Activated T-helper 2 cell treated with anti-CD3 and anti-CD28 coated beads, Interferon-gamma antibody, Interleukin-2, Interleukin-4, amounts not matched to agents 10 μg/mL and 5 μg/mL and 100 μg/mL, durations not matched to agents 14 hours and 24 hours and 36 hours (primary cell): ENCODE data around the gene SDSL. TPM values are rescaled to one million over a fixed set of nuclear protein-coding genes. Genes with fewer than 3 reads are reported as not detected.

Experiments
- DNase-seq: peaks from one replicate; pipeline ENCODE4 v3.0.0; 2021; ENCODE audit warnings: low spot score
- H3K27ac Mint-ChIP-seq: one replicate; pipeline ENCODE4 v1.8.0; 2021; ENCODE audit warnings: mixed read lengths
- H3K27me3 Mint-ChIP-seq: one replicate; pipeline ENCODE4 v1.8.0; 2021; ENCODE audit warnings: low read depth, mixed read lengths
- H3K36me3 Mint-ChIP-seq: one replicate; pipeline ENCODE4 v1.8.0; 2021; ENCODE audit warnings: low read depth, mixed read lengths
- H3K4me1 Mint-ChIP-seq: one replicate; pipeline ENCODE4 v1.8.0; 2021; ENCODE audit warnings: low read depth, mixed read lengths
- H3K4me3 Mint-ChIP-seq: one replicate; pipeline ENCODE4 v1.8.0; 2021; ENCODE audit warnings: low read depth, mild to moderate bottlenecking, moderate library complexity, mixed read lengths
- H3K9me3 Mint-ChIP-seq: one replicate; pipeline ENCODE4 v1.8.0; 2021; ENCODE audit warnings: mixed read lengths
- intact Hi-C: fragments of 100-400 bp; cut with micrococcal nuclease; formaldehyde crosslinking; loops from one replicate; pipeline ENCODE4 v1.15.1; 2023
- total RNA-seq: library from RNA; stranded (reverse); gene quantifications from 2 replicates; pipeline ENCODE4 v1.2.3, GENCODE V29; 2022

Gene SDSL
- total RNA-seq, 1 donor from 2014 or later: 0.46 TPM

DNA sequence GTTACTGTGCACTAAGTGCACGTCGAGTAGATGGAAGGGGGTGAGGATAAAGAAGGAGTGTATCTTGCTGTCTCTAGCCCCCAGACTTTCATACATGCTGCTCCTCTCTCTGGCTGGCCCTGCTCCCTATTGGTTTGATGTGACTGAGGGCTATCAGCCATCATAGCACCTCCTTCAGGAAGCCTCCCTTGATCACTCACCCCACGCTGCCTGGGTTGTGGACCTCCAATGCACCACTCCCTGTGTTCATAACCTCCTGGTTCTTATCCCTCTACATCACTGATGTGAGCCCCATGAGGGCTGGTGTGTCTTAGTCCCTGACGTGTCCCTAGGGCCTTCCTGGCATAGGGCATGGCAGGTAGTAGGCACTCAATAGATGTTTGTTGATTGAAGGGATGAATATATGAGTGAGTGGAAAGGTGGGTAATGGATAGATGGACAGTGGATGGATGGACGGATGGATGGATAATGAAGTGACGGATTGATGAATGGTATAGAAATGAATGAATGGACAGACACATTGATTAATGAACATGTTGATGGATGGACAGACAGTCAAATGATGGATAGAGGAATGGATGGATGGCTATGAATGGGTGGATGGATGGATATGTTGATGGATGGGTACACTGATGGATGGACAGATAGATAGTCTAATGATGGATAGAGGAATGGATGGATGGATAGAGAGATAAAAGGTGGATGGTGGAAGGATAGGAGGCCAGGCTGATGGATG is 15.0 kb downstream of the SDSL start:
- H3K27ac Mint-ChIP-seq: no peak overlapping the region
- no peak for DNase-seq
- H3K27me3 Mint-ChIP-seq: no peaks in the 10 kb centered on the region
- no peaks in the 10 kb centered on the region for H3K9me3 Mint-ChIP-seq
- no peaks in the 10 kb centered on the region for H3K4me1 Mint-ChIP-seq
- intact Hi-C loops: no loop called here
- H3K36me3 Mint-ChIP-seq: no peaks in the 10 kb centered on the region
- no peak overlapping the region for H3K4me3 Mint-ChIP-seq

DNA sequence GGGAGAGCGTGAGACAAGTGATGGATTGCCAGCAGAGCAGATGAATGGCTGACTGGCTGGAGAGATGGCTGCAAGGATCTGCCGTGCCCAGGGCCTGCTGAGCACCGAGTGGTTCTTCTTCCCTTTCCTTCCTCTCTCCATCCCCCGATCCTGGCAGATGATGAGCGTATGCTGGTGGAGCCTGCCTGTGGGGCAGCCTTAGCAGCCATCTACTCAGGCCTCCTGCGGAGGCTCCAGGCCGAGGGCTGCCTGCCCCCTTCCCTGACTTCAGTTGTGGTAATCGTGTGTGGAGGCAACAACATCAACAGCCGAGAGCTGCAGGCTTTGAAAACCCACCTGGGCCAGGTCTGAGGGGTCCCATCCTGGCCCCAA is 15.5 kb downstream of the SDSL start:
- Mint-ChIP-seq H3K27ac (no peak overlapping the region), H3K9me3 (no peaks in the 10 kb centered on the region), H3K4me1 (no peaks in the 10 kb centered on the region), H3K36me3 (no peaks in the 10 kb centered on the region), H3K27me3 (no peaks in the 10 kb centered on the region), H3K4me3 (no peak overlapping the region)
- intact Hi-C loops: no loop called here
- no peak for DNase-seq

DNA sequence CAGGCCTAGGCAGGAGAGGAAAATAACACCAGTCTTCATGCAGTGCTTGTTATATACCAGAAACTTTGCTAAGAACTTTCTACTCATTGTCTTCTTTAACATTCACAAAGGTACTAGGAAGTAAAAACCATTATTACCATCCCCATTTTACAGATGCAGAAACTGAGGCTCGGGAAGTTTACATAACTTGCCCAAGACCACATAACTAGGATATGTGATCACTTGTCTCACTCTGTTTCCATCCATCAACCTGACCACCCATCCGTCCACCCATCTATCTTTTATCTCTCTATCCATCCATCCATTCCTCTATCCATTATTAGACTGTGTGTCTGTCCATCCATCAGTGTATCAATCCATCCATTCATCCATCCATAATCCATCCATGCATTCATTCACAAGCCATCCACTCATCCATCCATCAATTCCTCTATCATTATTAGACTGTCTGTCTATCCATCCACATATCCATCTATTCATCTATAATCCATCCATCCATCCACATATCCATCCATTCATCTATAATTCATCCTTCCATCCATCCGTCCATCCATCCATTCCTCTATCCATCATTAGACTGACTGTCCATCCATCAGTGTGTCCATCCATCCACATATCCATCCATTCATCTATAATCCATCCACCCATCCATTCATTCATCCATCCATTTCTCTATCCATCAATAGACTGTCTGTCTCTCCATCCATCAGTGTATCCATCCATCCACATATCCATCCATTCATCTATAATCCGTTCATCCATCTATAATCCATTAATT is 16.5 kb downstream of the SDSL start:
- intact Hi-C loops: no loop called here
- no peaks in the 10 kb centered on the region for H3K36me3 Mint-ChIP-seq
- DNase-seq: no peak
- no peaks in the 10 kb centered on the region for H3K4me1 Mint-ChIP-seq
- H3K27me3 Mint-ChIP-seq: no peaks in the 10 kb centered on the region
- H3K27ac Mint-ChIP-seq: no peak overlapping the region
- no peaks in the 10 kb centered on the region for H3K9me3 Mint-ChIP-seq
- H3K4me3 Mint-ChIP-seq: no peak overlapping the region

GRCh38 chr12:113439301-113439597 is 17.1 kb downstream of the SDSL start:
- Mint-ChIP-seq H3K36me3 (no peaks in the 10 kb centered on the region), H3K4me3 (no peak overlapping the region), H3K27me3 (no peaks in the 10 kb centered on the region), H3K27ac (no peak overlapping the region), H3K9me3 (no peaks in the 10 kb centered on the region), H3K4me1 (no peaks in the 10 kb centered on the region)
- intact Hi-C loops: no loop called here
- DNase-seq: no peak

GRCh38 chr12:113439606-113440030 is 17.4 kb downstream of the SDSL start:
- no peak for DNase-seq
- Mint-ChIP-seq H3K27me3 (no peaks in the 10 kb centered on the region), H3K36me3 (no peaks in the 10 kb centered on the region), H3K4me1 (no peaks in the 10 kb centered on the region), H3K9me3 (no peaks in the 10 kb centered on the region), H3K4me3 (no peak overlapping the region), H3K27ac (no peak overlapping the region)
- intact Hi-C loops: no loop called here

- H3K27me3 Mint-ChIP-seq: no peaks in the 10 kb centered on the region
- H3K36me3 Mint-ChIP-seq: no peaks in the 10 kb centered on the region
- no peaks in the 10 kb centered on the region for H3K9me3 Mint-ChIP-seq
- H3K4me3 Mint-ChIP-seq: no peak overlapping the region
- no peak overlapping the region for H3K27ac Mint-ChIP-seq
- no peak for DNase-seq
- no peaks in the 10 kb centered on the region for H3K4me1 Mint-ChIP-seq
- intact Hi-C loops: no loop called here
Measured at GRCh38 chr12:113440336-113440735, 18.2 kb downstream of the SDSL start.

- Mint-ChIP-seq H3K27ac (no peak overlapping the region), H3K4me3 (no peak overlapping the region), H3K36me3 (no peaks in the 10 kb centered on the region), H3K27me3 (peaks cover 2% of the 10 kb centered on the region), H3K4me1 (no peaks in the 10 kb centered on the region), H3K9me3 (no peaks in the 10 kb centered on the region)
- no peak for DNase-seq
- intact Hi-C loops: no loop called here
Measured at GRCh38 chr12:113440947-113441782, 19.0 kb downstream of the SDSL start.

GRCh38 chr12:113443030-113443539 is 20.9 kb downstream of the SDSL start:
- no peak for DNase-seq
- Mint-ChIP-seq H3K9me3 (no peaks in the 10 kb centered on the region), H3K36me3 (no peaks in the 10 kb centered on the region), H3K27me3 (peaks cover 2% of the 10 kb centered on the region), H3K4me3 (no peak overlapping the region), H3K4me1 (no peaks in the 10 kb centered on the region), H3K27ac (no peak overlapping the region)
- intact Hi-C loops: no loop called here

- intact Hi-C loops: no loop called here
- Mint-ChIP-seq H3K9me3 (no peaks in the 10 kb centered on the region), H3K27ac (no peak overlapping the region), H3K27me3 (peaks cover 9% of the 10 kb centered on the region), H3K4me3 (no peak overlapping the region), H3K36me3 (no peaks in the 10 kb centered on the region), H3K4me1 (no peaks in the 10 kb centered on the region)
- no peak for DNase-seq
Measured at GRCh38 chr12:113445544-113446171, 23.5 kb downstream of the SDSL start.

DNA sequence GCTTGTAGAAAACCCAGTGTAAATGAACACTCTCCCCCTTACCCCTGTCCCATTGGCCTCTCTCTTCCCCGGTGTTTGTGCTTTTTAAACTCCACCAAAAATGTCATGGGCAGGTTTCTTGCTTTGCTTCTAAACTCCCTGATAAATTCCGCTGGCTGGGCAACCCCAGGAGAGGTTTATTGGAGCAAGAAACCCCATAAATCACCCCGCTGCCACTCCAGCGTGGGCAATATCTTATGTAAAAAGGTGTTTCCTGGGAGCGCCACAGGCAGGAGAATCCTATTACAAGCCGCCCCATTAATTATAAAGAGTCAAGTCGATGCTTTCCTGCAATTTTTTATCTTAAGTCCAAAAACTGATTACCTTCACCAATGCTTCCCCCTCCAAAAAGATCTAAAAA is 26.7 kb downstream of the SDSL start:
- H3K27me3 Mint-ChIP-seq: peaks cover 9% of the 10 kb centered on the region
- no peak overlapping the region for H3K4me3 Mint-ChIP-seq
- H3K27ac Mint-ChIP-seq: no peak overlapping the region
- DNase-seq: no peak
- H3K9me3 Mint-ChIP-seq: no peaks in the 10 kb centered on the region
- H3K4me1 Mint-ChIP-seq: no peaks in the 10 kb centered on the region
- intact Hi-C loops: no loop called here
- H3K36me3 Mint-ChIP-seq: no peaks in the 10 kb centered on the region

DNA sequence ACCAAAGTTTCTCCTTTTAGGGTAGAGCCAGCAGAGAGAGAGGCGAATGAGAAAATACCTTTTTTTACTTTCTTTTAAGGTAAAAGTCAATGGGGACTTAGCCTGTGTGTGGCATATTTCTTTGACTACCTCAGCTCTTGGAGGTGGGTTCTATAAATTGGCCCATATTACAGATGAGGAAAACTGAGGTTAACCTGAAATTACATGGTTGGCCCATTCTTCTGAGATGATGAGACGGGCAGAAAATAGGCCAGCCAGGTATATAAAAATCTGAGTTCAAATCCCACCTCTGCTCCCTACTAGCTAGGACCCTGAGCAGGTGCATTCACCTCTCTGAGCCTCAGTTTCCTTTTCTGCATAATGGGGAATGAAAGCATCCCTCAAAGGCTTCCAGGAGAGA is 27.1 kb downstream of the SDSL start:
- H3K4me1 Mint-ChIP-seq: no peaks in the 10 kb centered on the region
- H3K4me3 Mint-ChIP-seq: no peak overlapping the region
- intact Hi-C loops: no loop called here
- H3K27ac Mint-ChIP-seq: no peak overlapping the region
- H3K27me3 Mint-ChIP-seq: peaks cover 9% of the 10 kb centered on the region
- no peak for DNase-seq
- no peaks in the 10 kb centered on the region for H3K9me3 Mint-ChIP-seq
- H3K36me3 Mint-ChIP-seq: no peaks in the 10 kb centered on the region

GRCh38 chr12:113449839-113450238 is 27.7 kb downstream of the SDSL start:
- intact Hi-C loops: no loop called here
- no peak for DNase-seq
- no peak overlapping the region for H3K27ac Mint-ChIP-seq

More at GRCh38 chr12:113449839-113450238, 27.7 kb downstream of the SDSL start:
- H3K36me3 Mint-ChIP-seq: no peaks in the 10 kb centered on the region
- no peak overlapping the region for H3K4me3 Mint-ChIP-seq
- H3K4me1 Mint-ChIP-seq: no peaks in the 10 kb centered on the region
- no peaks in the 10 kb centered on the region for H3K9me3 Mint-ChIP-seq
- H3K27me3 Mint-ChIP-seq: peaks cover 9% of the 10 kb centered on the region
